CD14-positive monocyte (primary cell): ENCODE results near the gene RAB1A. TPM values are rescaled to one million over a fixed set of nuclear protein-coding genes. Genes with fewer than 3 reads are reported as not detected.

Experiments
- DNase-seq, 3 donors: peaks; one replicate each; pipeline ENCODE4 v3.0.0-alpha.2; 2011 to 2022
- H2AFZ ChIP-seq: 2 replicates; pipeline ENCODE4 v1.6.0; 2012; ENCODE audit warnings: mild to moderate bottlenecking, low read depth, low read length, inconsistent platforms; ENCODE audit not compliant: insufficient read depth, poor library complexity, severe bottlenecking
- H3K27ac ChIP-seq, 2 donors: 1 replicate in 1 of 2; 2 replicates in 1 of 2; pipeline ENCODE4 v1.5.1; 2012 to 2013; ENCODE audit warnings: low read length in 2 of 2, control low read depth in 1 of 2, inconsistent platforms in 1 of 2, low read depth in 1 of 2, mild to moderate bottlenecking in 1 of 2
- H3K27me3 ChIP-seq, 2 donors: one replicate each; pipeline versions ENCODE4 v1.6.0 to v1.6.1; 2011 to 2013; ENCODE audit warnings: low read length in 2 of 2; ENCODE audit not compliant: control insufficient read depth in 2 of 2, insufficient read depth in 2 of 2
- H3K36me3 ChIP-seq, 2 donors: replicated peaks in 1 of 2; 1 replicate in 1 of 2; 2 replicates in 1 of 2; pipeline versions ENCODE4 v1.5.1 to v1.6.1; 2012 to 2013; ENCODE audit warnings: low read length in 2 of 2, control low read depth in 1 of 2, inconsistent platforms in 1 of 2, mild to moderate bottlenecking in 1 of 2; ENCODE audit not compliant: insufficient read depth in 2 of 2, control insufficient read depth in 1 of 2
- H3K4me1 ChIP-seq, 2 donors: 1 replicate in 1 of 2; 2 replicates in 1 of 2; pipeline versions ENCODE4 v1.5.1 to v1.6.1; 2012 to 2013; ENCODE audit warnings: low read length in 2 of 2, control low read depth in 1 of 2, inconsistent platforms in 1 of 2, mild to moderate bottlenecking in 1 of 2, moderate library complexity in 1 of 2; ENCODE audit not compliant: insufficient read depth in 2 of 2, control insufficient read depth in 1 of 2
- H3K4me2 ChIP-seq: replicated peaks from 2 replicates; pipeline ENCODE3; 2012; ENCODE audit warnings: low read length, moderate library complexity, mild to moderate bottlenecking; ENCODE audit not compliant: poor library complexity, severe bottlenecking; ENCODE audit errors: extremely low read depth
- H3K4me3 ChIP-seq, 3 experiments: fragments of 200-600 bp in 1 of 3; sonication (generic) in 1 of 3; replicated peaks in 1 of 3; 1 replicate in 2 of 3; 2 replicates in 1 of 3; pipeline ENCODE4 v1.5.1; 2011 to 2013; ENCODE audit warnings: low read length in 3 of 3, mild to moderate bottlenecking in 3 of 3, control low read depth in 2 of 3, low read depth in 2 of 3, inconsistent platforms in 1 of 3, moderate library complexity in 1 of 3
- H3K79me2 ChIP-seq: 2 replicates; pipeline ENCODE4 v1.6.0; 2012; ENCODE audit warnings: mild to moderate bottlenecking, control low read depth, inconsistent platforms, low read length, moderate library complexity; ENCODE audit not compliant: insufficient read depth
- H3K9ac ChIP-seq: 2 replicates; pipeline ENCODE4 v1.6.0; 2017; ENCODE audit warnings: low read length, mild to moderate bottlenecking; ENCODE audit not compliant: insufficient read depth, poor library complexity, severe bottlenecking
- H3K9me3 ChIP-seq, 2 donors: replicated peaks in 1 of 2; 1 replicate in 1 of 2; 2 replicates in 1 of 2; pipeline versions ENCODE4 v1.5.1 to v1.6.1; 2012 to 2013; ENCODE audit warnings: low read length in 2 of 2, control low read depth in 1 of 2; ENCODE audit not compliant: control insufficient read depth in 1 of 2, insufficient read depth in 1 of 2
- H4K20me1 ChIP-seq: 2 replicates; pipeline ENCODE4 v1.6.0; 2012; ENCODE audit warnings: mild to moderate bottlenecking, low read length, control low read depth, moderate library complexity; ENCODE audit not compliant: insufficient read depth
- H3K27ac Mint-ChIP-seq, 7 donors: one replicate each; pipeline ENCODE4 v1.8.0; 2020; ENCODE audit warnings: mild to moderate bottlenecking in 7 of 7, mixed read lengths in 7 of 7, moderate library complexity in 6 of 7, inconsistent platforms in 2 of 7
- H3K27me3 Mint-ChIP-seq, 3 donors: one replicate each; pipeline ENCODE4 v1.8.0; 2021 to 2022; ENCODE audit warnings: low read depth in 3 of 3, mild to moderate bottlenecking in 3 of 3, mixed read lengths in 3 of 3, moderate library complexity in 3 of 3, inconsistent platforms in 1 of 3
- H3K36me3 Mint-ChIP-seq, 2 donors: one replicate each; pipeline ENCODE4 v1.8.0; 2020; ENCODE audit warnings: mixed read lengths in 2 of 2, inconsistent platforms in 1 of 2, mild to moderate bottlenecking in 1 of 2
- H3K4me1 Mint-ChIP-seq: one replicate; pipeline ENCODE4 v1.8.0; 2020; ENCODE audit warnings: mild to moderate bottlenecking, mixed read lengths
- H3K4me3 Mint-ChIP-seq, 2 donors: one replicate each; pipeline ENCODE4 v1.8.0; 2020; ENCODE audit warnings: mild to moderate bottlenecking in 2 of 2, mixed read lengths in 2 of 2, moderate library complexity in 1 of 2
- H3K9me3 Mint-ChIP-seq, 7 donors: one replicate each; pipeline ENCODE4 v1.8.0; 2020 to 2022; ENCODE audit warnings: mixed read lengths in 7 of 7, mild to moderate bottlenecking in 6 of 7, moderate library complexity in 6 of 7, inconsistent platforms in 2 of 7
- CTCF ChIP-seq: fragments of 200-600 bp; IDR thresholded peaks from one replicate; pipeline ENCODE4 v1.8.0; 2022; ENCODE audit warnings: antibody characterized with exemption, mild to moderate bottlenecking
- WGBS: methylation state at CpG from one replicate; pipeline ENCODE4 v1.1.5; 2013; ENCODE audit warnings: missing lambda C conversion rate; ENCODE audit not compliant: insufficient coverage; 5-methylcytosine and 5-hydroxymethylcytosine counted together
- intact Hi-C, 2 donors: fragments of 100-400 bp; cut with micrococcal nuclease; formaldehyde crosslinking; loops; one replicate each; pipeline versions ENCODE4 v1.15.0 to v1.15.1; 2023
- polyA plus RNA-seq, 3 donors: library from polyadenylated mRNA; depleted of rRNA in 1 of 3; unstranded in 2 of 3; stranded (reverse) in 1 of 3; fragments of 300-500 nt in 2 of 3; fragments of >200 nt in 1 of 3; fragmentation: Illumina TruSeq in 2 of 3; gene quantifications; 1 replicate in 2 of 3; 2 replicates in 1 of 3; pipeline ENCODE4 v1.2.3, GENCODE V29; 2012 to 2021

The RAB1A gene
- polyA plus RNA-seq, 3 donors = 106 to 124 (median 110) TPM

- H3K79me2 ChIP-seq = peaks cover 100% of the 10 kb centered on the region
- no peak overlapping the region for H3K9ac ChIP-seq
- peaks cover 0 to 1% (median 0%) of the 10 kb centered on the region in 7 donors for H3K9me3 Mint-ChIP-seq
- no peaks in the 10 kb centered on the region for H3K27me3 ChIP-seq
- H3K9me3 ChIP-seq = no peaks in the 10 kb centered on the region
- 19% methylated on average over 2 of the region's 3 CpGs for whole genome bisulfite sequencing
- H3K4me1 Mint-ChIP-seq = peaks cover 41% of the 10 kb centered on the region
- H3K27ac ChIP-seq = peak overlapping the region in 1 of 2 donors; percentile 44
- H3K36me3 ChIP-seq = peaks cover 4 to 20% of the 10 kb centered on the region in 2 donors
- TF ChIP-seq CTCF = no peak
- no peak overlapping the region for H3K4me3 ChIP-seq
- H3K27me3 Mint-ChIP-seq = no peaks in the 10 kb centered on the region
- no peak overlapping the region for H3K4me2 ChIP-seq
- peaks cover 100% of the 10 kb centered on the region for H4K20me1 ChIP-seq
- peak in 1 of 3 donors; percentile 33 for DNase-seq
- peak overlapping the region in 2 of 7 donors; percentile 53 to 65 for H3K27ac Mint-ChIP-seq
- peaks cover 22 to 24% of the 10 kb centered on the region in 2 donors for H3K4me1 ChIP-seq
- peaks cover 7 to 31% of the 10 kb centered on the region in 2 donors for H3K36me3 Mint-ChIP-seq
- H3K4me3 Mint-ChIP-seq = no peak overlapping the region
- H2AFZ ChIP-seq = no peak overlapping the region
- intact Hi-C loops = no loop called here
Measured at GRCh38 chr2:65112633-65113032, 17.3 kb downstream of the RAB1A start.

- no peaks in the 10 kb centered on the region for H3K27me3 ChIP-seq
- TF ChIP-seq CTCF = no peak
- no peak overlapping the region for H3K9ac ChIP-seq
- no peak overlapping the region for H3K4me2 ChIP-seq
- H3K4me1 ChIP-seq = peaks cover 10 to 20% of the 10 kb centered on the region in 2 donors
- H3K27ac Mint-ChIP-seq = no peak overlapping the region
- no peak overlapping the region for H3K4me3 Mint-ChIP-seq
- peaks cover 100% of the 10 kb centered on the region for H4K20me1 ChIP-seq
- no peak overlapping the region for H3K4me3 ChIP-seq
- peaks cover 100% of the 10 kb centered on the region for H3K79me2 ChIP-seq
- H3K4me1 Mint-ChIP-seq = peaks cover 25% of the 10 kb centered on the region
- H3K36me3 Mint-ChIP-seq = peaks cover 19 to 62% of the 10 kb centered on the region in 2 donors
- H3K27ac ChIP-seq = no peak overlapping the region
- peaks cover 21 to 38% of the 10 kb centered on the region in 2 donors for H3K36me3 ChIP-seq
- no peaks in the 10 kb centered on the region for H3K9me3 ChIP-seq
- intact Hi-C loops = loop anchor here in 1 of 2 donors (5.0 kb wide), 1 partner anchor 36 kb away; no protein-coding TSS in a partner anchor
- no peak overlapping the region for H2AFZ ChIP-seq
- H3K27me3 Mint-ChIP-seq = no peaks in the 10 kb centered on the region
- no peak for DNase-seq
- WGBS = no CpG with 5 or more reads among the region's 6 CpGs
- H3K9me3 Mint-ChIP-seq = no peaks in the 10 kb centered on the region
Measured at GRCh38 chr2:65108780-65109179, 21.1 kb downstream of the RAB1A start.
